ENCODE data around the gene MS4A15.

MS4A15 gene

GRCh38 chr11:60777572-60777971 is 20.9 kb downstream of the MS4A15 start:
- no peak for DNase-seq (ENCODE audit: low read depth)

GRCh38 chr11:60780065-60780464 is 23.4 kb downstream of the MS4A15 start:
- DNase-seq (ENCODE audit: low read depth) = no peak

- no peak for DNase-seq (ENCODE audit: low read depth)
Measured at GRCh38 chr11:60780774-60781173, 24.1 kb downstream of the MS4A15 start.

- DNase-seq (ENCODE audit: low read depth) = no peak
Measured at GRCh38 chr11:60781286-60781980, 24.8 kb downstream of the MS4A15 start.

- DNase-seq (ENCODE audit: low read depth) = no peak
Measured at GRCh38 chr11:60781981-60782316, 25.3 kb downstream of the MS4A15 start.

GRCh38 chr11:60782393-60783140 is 25.9 kb downstream of the MS4A15 start:
- DNase-seq (ENCODE audit: low read depth) = no peak

GRCh38 chr11:60783141-60783484 is 26.4 kb downstream of the MS4A15 start:
- no peak for DNase-seq (ENCODE audit: low read depth)

- DNase-seq (ENCODE audit: low read depth) = no peak
Measured at GRCh38 chr11:60783911-60784310, 27.2 kb downstream of the MS4A15 start.

- no peak for DNase-seq (ENCODE audit: low read depth)
Measured at GRCh38 chr11:60785136-60785535, 28.5 kb downstream of the MS4A15 start, which contains the start of gene MS4A10. Gene MS4A10, plus strand, starts transcription at chr11:60785333. Its CDS starts 5,003 bp downstream, at chr11:60790336.

GRCh38 chr11:60785806-60786361 is 29.2 kb downstream of the MS4A15 start:
- no peak for DNase-seq (ENCODE audit: low read depth)

GRCh38 chr11:60786811-60787567 is 30.3 kb downstream of the MS4A15 start:
- no peak for DNase-seq (ENCODE audit: low read depth)

GRCh38 chr11:60788401-60789125 is 31.9 kb downstream of the MS4A15 start:
- DNase-seq (ENCODE audit: low read depth) = no peak

- DNase-seq (ENCODE audit: low read depth) = no peak
Measured at GRCh38 chr11:60790726-60791125, 34.1 kb downstream of the MS4A15 start.

- DNase-seq (ENCODE audit: low read depth) = no peak
Measured at GRCh38 chr11:60791153-60791933, 34.7 kb downstream of the MS4A15 start.

- DNase-seq (ENCODE audit: low read depth) = no peak
Measured at GRCh38 chr11:60792521-60792920, 35.9 kb downstream of the MS4A15 start.

- no peak for DNase-seq (ENCODE audit: low read depth)
Measured at GRCh38 chr11:60795291-60795690, 38.6 kb downstream of the MS4A15 start.

- DNase-seq (ENCODE audit: low read depth) = no peak
Measured at GRCh38 chr11:60797846-60798630, 41.4 kb downstream of the MS4A15 start.

GRCh38 chr11:60798631-60799030 is 42.0 kb downstream of the MS4A15 start:
- DNase-seq (ENCODE audit: low read depth) = no peak

- no peak for DNase-seq (ENCODE audit: low read depth)
Measured at GRCh38 chr11:60801194-60801593, 44.5 kb downstream of the MS4A15 start.

GRCh38 chr11:60803273-60803936 is 46.7 kb downstream of the MS4A15 start:
- DNase-seq (ENCODE audit: low read depth) = no peak
